Endothelial cell of umbilical vein (primary cell): ENCODE measurements around the gene SPPL2B. TPM values are rescaled to one million over a fixed set of nuclear protein-coding genes. Genes with fewer than 3 reads are reported as not detected.
"Not testable (repeated sequence)": the region's sequence is repeated elsewhere in the genome, so short reads cannot be mapped to it uniquely, and the experiment has no call there.

ENCODE experiments used
- BruUV-seq: library from RNA; stranded (reverse); fragments of 400-500 nt; replicated peaks from 2 replicates; lab custom pipeline; 2021; lab: Mats Ljungman, UMichigan
- CTCF ChIA-PET: fragments of 300-600, 350-600 bp; sonication (Branson Sonifier 250); formaldehyde crosslinking; loops from one replicate; lab custom pipeline; 2021; ENCODE audit warnings: antibody characterized with exemption, inconsistent platforms; lab: Charles Lee
- POLR2A ChIA-PET: fragments of 300-600, 350-600 bp; sonication (Branson Sonifier 250); formaldehyde crosslinking; loops from one replicate; lab custom pipeline; 2021; ENCODE audit warnings: antibody characterized with exemption, inconsistent platforms; lab: Charles Lee
- DNase-seq: peaks from one replicate; pipeline ENCODE4 v3.0.0-alpha.2; 2011; ENCODE audit warnings: low read depth, low spot score
- FAIRE-seq: peaks from 2 replicates; lab custom pipeline; 2011; peaks lifted over from hg19 to GRCh38; lab: Jason Lieb, UNC
- H2AFZ ChIP-seq: 2 replicates; pipeline ENCODE4 v1.6.0; 2012; ENCODE audit warnings: low read depth, low read length, control low read depth, inconsistent platforms
- H3K27ac ChIP-seq: 2 replicates; pipeline ENCODE4 v1.5.1; 2011; ENCODE audit warnings: low read depth, mild to moderate bottlenecking, control low read depth, low read length, moderate library complexity; ENCODE audit not compliant: insufficient read depth
- H3K27me3 ChIP-seq, 2 experiments: 2 replicates each; pipeline versions ENCODE4 v1.6.0 to v1.6.1; 2011; ENCODE audit warnings: low read length in 2 of 2, mixed read lengths in 1 of 2; ENCODE audit not compliant: control insufficient read depth in 2 of 2, insufficient read depth in 2 of 2
- H3K36me3 ChIP-seq, 2 experiments: 2 replicates in 1 of 2; 3 replicates in 1 of 2; pipeline ENCODE4 v1.5.1; 2011; ENCODE audit warnings: low read length in 2 of 2, mild to moderate bottlenecking in 1 of 2, moderate library complexity in 1 of 2; ENCODE audit not compliant: control insufficient read depth in 2 of 2, insufficient read depth in 2 of 2; ENCODE audit errors: extremely low read depth in 1 of 2
- H3K4me1 ChIP-seq: 3 replicates; pipeline ENCODE4 v1.5.1; 2011; ENCODE audit warnings: mild to moderate bottlenecking, low read length; ENCODE audit not compliant: control insufficient read depth, insufficient read depth; ENCODE audit errors: extremely low read depth
- H3K4me2 ChIP-seq: 2 replicates; pipeline ENCODE4 v1.6.1; 2011; ENCODE audit warnings: low read length, control low read depth, mixed read lengths; ENCODE audit not compliant: insufficient read depth
- H3K4me3 ChIP-seq, 3 experiments: fragments of 200-600 bp in 1 of 3; sonication (generic), shearing (Covaris generic) in 1 of 3; replicated peaks in 1 of 3; 2 replicates each; pipeline ENCODE4 v1.5.1; 2011 to 2016; ENCODE audit warnings: control low read depth in 3 of 3, low read length in 3 of 3, mild to moderate bottlenecking in 2 of 3, inconsistent platforms in 1 of 3, low read depth in 1 of 3, moderate library complexity in 1 of 3; ENCODE audit not compliant: insufficient read depth in 1 of 3
- H3K79me2 ChIP-seq: 2 replicates; pipeline ENCODE4 v1.6.0; 2012; ENCODE audit warnings: low read length, inconsistent platforms; ENCODE audit not compliant: control insufficient read depth, insufficient read depth
- H3K9ac ChIP-seq: replicated peaks from 2 replicates; pipeline ENCODE3; 2011; ENCODE audit warnings: low read length, control low read depth; ENCODE audit not compliant: insufficient read depth; ENCODE audit errors: extremely low read depth
- H3K9me1 ChIP-seq: replicated peaks from 3 replicates; pipeline ENCODE4 v1.6.0; 2011; ENCODE audit warnings: mild to moderate bottlenecking, low read length; ENCODE audit not compliant: control insufficient read depth, insufficient read depth; ENCODE audit errors: extremely low read depth
- H3K9me3 ChIP-seq: replicated peaks from 2 replicates; pipeline ENCODE4 v1.5.1; 2012; ENCODE audit warnings: low read length, inconsistent platforms; ENCODE audit not compliant: control insufficient read depth, insufficient read depth
- H4K20me1 ChIP-seq: replicated peaks from 2 replicates; pipeline ENCODE3; 2011; ENCODE audit warnings: mild to moderate bottlenecking, low read length; ENCODE audit not compliant: control insufficient read depth, insufficient read depth; ENCODE audit errors: extremely low read depth
- CTCF ChIP-seq, 2 donors: IDR thresholded peaks; 1 replicate in 1 of 2; 2 replicates in 1 of 2; pipeline ENCODE4 v1.5.1; 2011; ENCODE audit warnings: low read length in 2 of 2, mild to moderate bottlenecking in 2 of 2, moderate library complexity in 2 of 2, control low read depth in 1 of 2, inconsistent platforms in 1 of 2, low read depth in 1 of 2; ENCODE audit not compliant: insufficient read depth in 1 of 2; ENCODE audit errors: extremely low read depth in 1 of 2
- EZH2 ChIP-seq: IDR thresholded peaks from 2 replicates; pipeline ENCODE4 v1.6.1; 2012; ENCODE audit warnings: borderline replicate concordance, low read depth, mild to moderate bottlenecking, moderate library complexity, low read length, inconsistent platforms; ENCODE audit not compliant: severe bottlenecking
- FOS ChIP-seq: IDR thresholded peaks from 2 replicates; pipeline ENCODE4 v1.6.1; 2011; ENCODE audit warnings: mild to moderate bottlenecking, low read length, moderate library complexity, borderline replicate concordance; ENCODE audit not compliant: insufficient read depth
- GATA2 ChIP-seq: IDR thresholded peaks from 2 replicates; pipeline ENCODE4 v1.7.0; 2011; ENCODE audit warnings: low read depth, mild to moderate bottlenecking, moderate library complexity, mixed read lengths, low read length; ENCODE audit not compliant: insufficient read length, insufficient read depth
- JUN ChIP-seq: IDR thresholded peaks from 2 replicates; pipeline ENCODE4 v1.6.1; 2011; ENCODE audit warnings: borderline replicate concordance, low read depth; ENCODE audit not compliant: insufficient read length, insufficient read depth
- MAX ChIP-seq: IDR thresholded peaks from 2 replicates; pipeline ENCODE4 v1.6.1; 2011; ENCODE audit not compliant: insufficient read depth, insufficient read length
- MYC ChIP-seq: IDR thresholded peaks from one replicate; pipeline ENCODE4 v1.6.1; 2011; ENCODE audit warnings: mild to moderate bottlenecking, low read depth, low read length
- POLR2AphosphoS5 ChIP-seq: IDR thresholded peaks from 2 replicates; pipeline ENCODE4 v1.6.1; 2012; ENCODE audit warnings: low read depth, mild to moderate bottlenecking, control low read depth, low read length, moderate library complexity; ENCODE audit not compliant: insufficient read depth
- dilution Hi-C: fragments of 300-500 bp; cut with MboI; formaldehyde crosslinking; loops from one replicate; pipeline ENCODE4 v1.15.0; 2019; ENCODE audit warnings: low sequenced_read_pairs; ENCODE audit not compliant: extremely low pct_ligation_motif_present
- intact Hi-C: fragments of 100-400 bp; cut with micrococcal nuclease; formaldehyde crosslinking; loops from one replicate; pipeline ENCODE4 v1.10.0; 2022
- polyA plus RNA-seq, 4 experiments: library from polyadenylated mRNA; depleted of rRNA in 3 of 4; stranded (reverse) in 3 of 4; unstranded in 1 of 4; fragments of >200 nt; gene quantifications; 2 replicates each; pipeline versions ENCODE4 v1.2.1 to v1.2.3, GENCODE V29; 2011 to 2012; ENCODE audit warnings: missing spikeins in 1 of 4
- total RNA-seq: library from RNA; stranded (reverse); gene quantifications from 2 replicates; pipeline ENCODE4 v1.2.3, GENCODE V29; 2021

Gene SPPL2B
- total and polyA plus RNA-seq, 2 donors (not counting 3 experiments of a cell fraction or from before 2014, with no cell fraction given): 60.7 to 62.7 TPM

GRCh38 chr19:2397173-2397572 is 68.7 kb downstream of the SPPL2B start:
- DNase-seq, H3K27me3 ChIP-seq, CTCF ChIA-PET, dilution Hi-C loops, H2AFZ ChIP-seq, POLR2A ChIA-PET, H3K4me1 ChIP-seq, BruUV-seq, H3K79me2 ChIP-seq, H4K20me1 ChIP-seq, H3K9ac ChIP-seq, H3K9me1 ChIP-seq, H3K36me3 ChIP-seq, H3K9me3 ChIP-seq, H3K4me2 ChIP-seq, H3K27ac ChIP-seq, H3K4me3 ChIP-seq, FAIRE-seq: not testable (repeated sequence)
- intact Hi-C loops: loop anchor here (10.0 kb wide), 1 partner anchor 218 kb away; no protein-coding TSS in a partner anchor

- Histone ChIP-seq H3K4me2 (no peak overlapping the region), H4K20me1 (no peaks in the 10 kb centered on the region), H3K9ac (no peak overlapping the region), H2AFZ (no peak overlapping the region), H3K4me1 (no peaks in the 10 kb centered on the region), H3K9me3 (no peaks in the 10 kb centered on the region), H3K79me2 (no peaks in the 10 kb centered on the region), H3K4me3 (no peak overlapping the region), H3K27ac (no peak overlapping the region), H3K9me1 (no peaks in the 10 kb centered on the region), H3K27me3 (no peaks in the 10 kb centered on the region), H3K36me3 (no peaks in the 10 kb centered on the region)
- ChIA-PET CTCF (interaction anchor here (0.8 to 1.1 kb wide), 3 partner anchors 14 to 238 kb away, joined by 3 to 5 read pairs (median 3); no protein-coding TSS in a partner anchor), POLR2A (no interaction called here)
- dilution Hi-C loops (no loop called here), intact Hi-C loops (loop anchor here (10.0 kb wide), 1 partner anchor 216 kb away; no protein-coding TSS in a partner anchor)
- BruUV-seq: no TSS peak
- no peak for FAIRE-seq
- DNase-seq: no peak
- no peak for TF ChIP-seq POLR2AphosphoS5
- no peak for TF ChIP-seq GATA2
- TF ChIP-seq MYC: no peak
- no peak for TF ChIP-seq FOS
- no peak for TF ChIP-seq MAX
- no peak for TF ChIP-seq JUN
- TF ChIP-seq EZH2: no peak
- TF ChIP-seq CTCF (IDR thresholded peaks at IDR 0.05; ENCODE audit: extremely low read depth in 1 of 2, insufficient read depth in 1 of 2, low read depth in 1 of 2, low read length in 2 of 2): no peak
Measured at GRCh38 chr19:2398735-2399305, 70.3 kb downstream of the SPPL2B start.
